ENCODE data around the gene BCL2L13. TPM values are rescaled to one million over a fixed set of nuclear protein-coding genes. Genes with fewer than 3 reads are reported as not detected.

Gene BCL2L13
- total RNA-seq, 2 donors from 2014 or later, result 37.5 to 44.2 TPM

DNA sequence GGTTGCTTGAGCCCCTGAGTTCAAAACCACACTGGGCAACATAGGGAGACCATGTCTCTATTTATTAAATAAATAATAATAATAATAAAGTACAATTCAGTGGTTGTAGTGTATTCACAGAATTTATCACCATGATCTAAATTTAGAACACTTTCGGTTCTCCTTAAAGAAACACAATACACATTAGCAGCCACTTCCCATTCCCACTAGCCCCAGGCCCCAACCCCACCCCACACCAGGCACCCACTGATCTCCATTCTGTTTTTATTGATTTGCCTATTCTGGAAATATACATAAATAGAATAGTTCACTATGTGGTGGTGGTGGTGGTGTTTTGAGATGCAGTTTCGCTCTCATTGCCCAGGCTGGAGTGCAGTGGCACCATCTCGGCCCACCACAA is 45.7 kb downstream of the BCL2L13 start:
- H3K4me3 ChIP-seq (ENCODE audit: low read length), result no peak overlapping the region
- H3K27ac Mint-ChIP-seq, result no peak overlapping the region

DNA sequence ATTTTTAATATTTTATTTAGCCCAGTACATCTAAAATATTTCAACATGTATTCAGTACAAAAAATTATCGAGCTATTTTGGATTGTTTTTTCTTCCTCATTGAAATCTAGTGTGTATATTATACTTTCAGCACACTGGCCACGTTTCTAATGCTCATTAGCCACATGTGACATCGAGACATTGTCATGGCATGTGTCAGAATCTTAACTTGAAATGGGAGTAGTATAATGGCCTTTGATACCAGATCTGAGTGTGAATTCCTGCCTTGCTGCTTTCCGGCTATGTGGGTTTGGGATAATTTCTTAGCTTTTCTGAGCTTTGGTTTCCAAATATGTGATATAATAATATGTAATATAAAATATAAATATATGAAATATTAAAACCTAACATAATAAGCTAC is 54.3 kb downstream of the BCL2L13 start:
- Histone ChIP-seq H3K27ac (ENCODE audit: low read depth, low read length) (no peak overlapping the region), H3K27me3 (ENCODE audit: control insufficient read depth, insufficient read depth, low read length, poor library complexity, severe bottlenecking) (no peaks in the 10 kb centered on the region), H3K36me3 (ENCODE audit: control insufficient read depth, insufficient read depth, low read length) (peaks cover 27% of the 10 kb centered on the region), H3K4me3 (ENCODE audit: low read length) (no peak overlapping the region), H3K9ac (ENCODE audit: extremely low read depth, low read length, poor library complexity, severe bottlenecking) (no peak overlapping the region), H3K9me3 (ENCODE audit: control insufficient read depth, low read length) (no peaks in the 10 kb centered on the region), H3K4me1 (ENCODE audit: control insufficient read depth, insufficient read depth, low read length) (no peaks in the 10 kb centered on the region)
- Mint-ChIP-seq H3K27me3 (ENCODE audit: insufficient read depth) (no peaks in the 10 kb centered on the region), H3K4me3 (no peak overlapping the region), H3K9me3 (no peaks in the 10 kb centered on the region), H3K27ac (no peak overlapping the region), H3K36me3 (ENCODE audit: low read depth) (peaks cover 30% of the 10 kb centered on the region), H3K4me1 (no peaks in the 10 kb centered on the region)
- WGBS, 2 experiments (ENCODE audit: insufficient coverage in 1 of 2, insufficient read length in 1 of 2), result 83 to 90% methylated on average over 1 to 3 of the region's 4 CpGs
- TF ChIP-seq, protein P1, sequence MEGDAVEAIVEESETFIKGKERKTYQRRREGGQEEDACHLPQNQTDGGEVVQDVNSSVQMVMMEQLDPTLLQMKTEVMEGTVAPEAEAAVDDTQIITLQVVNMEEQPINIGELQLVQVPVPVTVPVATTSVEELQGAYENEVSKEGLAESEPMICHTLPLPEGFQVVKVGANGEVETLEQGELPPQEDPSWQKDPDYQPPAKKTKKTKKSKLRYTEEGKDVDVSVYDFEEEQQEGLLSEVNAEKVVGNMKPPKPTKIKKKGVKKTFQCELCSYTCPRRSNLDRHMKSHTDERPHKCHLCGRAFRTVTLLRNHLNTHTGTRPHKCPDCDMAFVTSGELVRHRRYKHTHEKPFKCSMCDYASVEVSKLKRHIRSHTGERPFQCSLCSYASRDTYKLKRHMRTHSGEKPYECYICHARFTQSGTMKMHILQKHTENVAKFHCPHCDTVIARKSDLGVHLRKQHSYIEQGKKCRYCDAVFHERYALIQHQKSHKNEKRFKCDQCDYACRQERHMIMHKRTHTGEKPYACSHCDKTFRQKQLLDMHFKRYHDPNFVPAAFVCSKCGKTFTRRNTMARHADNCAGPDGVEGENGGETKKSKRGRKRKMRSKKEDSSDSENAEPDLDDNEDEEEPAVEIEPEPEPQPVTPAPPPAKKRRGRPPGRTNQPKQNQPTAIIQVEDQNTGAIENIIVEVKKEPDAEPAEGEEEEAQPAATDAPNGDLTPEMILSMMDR (conservative IDR thresholded peaks at IDR 0.05), result no peak
- no peak for DNase-seq

More for the DNA sequence above, 45.7 kb downstream of the BCL2L13 start:
- Histone ChIP-seq H3K27me3 (ENCODE audit: control insufficient read depth, insufficient read depth, low read length, poor library complexity, severe bottlenecking) (no peaks in the 10 kb centered on the region), H3K27ac (ENCODE audit: low read depth, low read length) (no peak overlapping the region), H3K4me1 (ENCODE audit: control insufficient read depth, insufficient read depth, low read length) (no peaks in the 10 kb centered on the region), H3K9me3 (ENCODE audit: control insufficient read depth, low read length) (no peaks in the 10 kb centered on the region), H3K9ac (ENCODE audit: extremely low read depth, low read length, poor library complexity, severe bottlenecking) (no peak overlapping the region), H3K36me3 (ENCODE audit: control insufficient read depth, insufficient read depth, low read length) (peaks cover 23% of the 10 kb centered on the region)
- DNase-seq, result no peak
- no peak overlapping the region for H3K4me3 Mint-ChIP-seq
- H3K36me3 Mint-ChIP-seq (ENCODE audit: low read depth), result peaks cover 23% of the 10 kb centered on the region
- no peaks in the 10 kb centered on the region for H3K27me3 Mint-ChIP-seq (ENCODE audit: insufficient read depth)
- 88 to 100% methylated on average over 1 to 3 of the region's 3 CpGs for WGBS, 2 experiments (ENCODE audit: insufficient coverage in 1 of 2, insufficient read length in 1 of 2)
- H3K4me1 Mint-ChIP-seq, result peaks cover 2% of the 10 kb centered on the region
- H3K9me3 Mint-ChIP-seq, result no peaks in the 10 kb centered on the region
- TF ChIP-seq, protein P1 (conservative IDR thresholded peaks at IDR 0.05), result no peak

DNA sequence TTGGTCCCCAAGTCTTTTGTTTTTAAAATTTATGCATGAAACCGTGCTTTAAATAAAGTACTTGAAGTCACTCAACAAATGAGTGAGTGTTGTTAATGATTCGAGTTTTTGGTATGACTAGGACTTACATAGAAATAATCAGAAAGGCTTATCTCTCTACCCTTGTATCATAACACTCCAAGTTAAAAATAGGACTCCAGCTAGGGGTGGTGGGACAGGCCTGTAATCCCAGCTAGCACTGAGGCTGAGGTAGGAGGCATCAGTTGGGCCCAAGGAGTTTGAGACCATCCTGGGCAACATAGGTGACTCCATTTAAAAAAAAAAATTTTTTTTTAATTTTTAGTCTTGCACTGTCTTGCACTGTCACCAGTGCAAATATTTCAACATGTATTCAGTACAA is 55.6 kb downstream of the BCL2L13 start:
- H3K4me1 Mint-ChIP-seq, result no peaks in the 10 kb centered on the region
- H3K27ac Mint-ChIP-seq, result no peak overlapping the region
- Histone ChIP-seq H3K9me3 (ENCODE audit: control insufficient read depth, low read length) (no peaks in the 10 kb centered on the region), H3K4me1 (ENCODE audit: control insufficient read depth, insufficient read depth, low read length) (no peaks in the 10 kb centered on the region), H3K4me3 (ENCODE audit: low read length) (no peak overlapping the region), H3K27me3 (ENCODE audit: control insufficient read depth, insufficient read depth, low read length, poor library complexity, severe bottlenecking) (no peaks in the 10 kb centered on the region), H3K9ac (ENCODE audit: extremely low read depth, low read length, poor library complexity, severe bottlenecking) (no peak overlapping the region), H3K36me3 (ENCODE audit: control insufficient read depth, insufficient read depth, low read length) (peaks cover 24% of the 10 kb centered on the region), H3K27ac (ENCODE audit: low read depth, low read length) (no peak overlapping the region)
- H3K27me3 Mint-ChIP-seq (ENCODE audit: insufficient read depth), result no peaks in the 10 kb centered on the region
- no peaks in the 10 kb centered on the region for H3K9me3 Mint-ChIP-seq
- no peak for DNase-seq
- H3K36me3 Mint-ChIP-seq (ENCODE audit: low read depth), result peaks cover 30% of the 10 kb centered on the region
- WGBS, 2 experiments (ENCODE audit: insufficient coverage in 1 of 2, insufficient read length in 1 of 2), result 100% methylated on average over 1 of the region's 2 CpGs
- TF ChIP-seq, protein P1 (conservative IDR thresholded peaks at IDR 0.05), result no peak
- no peak overlapping the region for H3K4me3 Mint-ChIP-seq

All from endodermal cell (in vitro differentiated cells).